ENCODE results near the gene ADIPOR2. TPM values are rescaled to one million over a fixed set of nuclear protein-coding genes. Genes with fewer than 3 reads are reported as not detected.

Gene ADIPOR2
- polyA plus RNA-seq, 1 experiment, result 17.5 TPM

DNA sequence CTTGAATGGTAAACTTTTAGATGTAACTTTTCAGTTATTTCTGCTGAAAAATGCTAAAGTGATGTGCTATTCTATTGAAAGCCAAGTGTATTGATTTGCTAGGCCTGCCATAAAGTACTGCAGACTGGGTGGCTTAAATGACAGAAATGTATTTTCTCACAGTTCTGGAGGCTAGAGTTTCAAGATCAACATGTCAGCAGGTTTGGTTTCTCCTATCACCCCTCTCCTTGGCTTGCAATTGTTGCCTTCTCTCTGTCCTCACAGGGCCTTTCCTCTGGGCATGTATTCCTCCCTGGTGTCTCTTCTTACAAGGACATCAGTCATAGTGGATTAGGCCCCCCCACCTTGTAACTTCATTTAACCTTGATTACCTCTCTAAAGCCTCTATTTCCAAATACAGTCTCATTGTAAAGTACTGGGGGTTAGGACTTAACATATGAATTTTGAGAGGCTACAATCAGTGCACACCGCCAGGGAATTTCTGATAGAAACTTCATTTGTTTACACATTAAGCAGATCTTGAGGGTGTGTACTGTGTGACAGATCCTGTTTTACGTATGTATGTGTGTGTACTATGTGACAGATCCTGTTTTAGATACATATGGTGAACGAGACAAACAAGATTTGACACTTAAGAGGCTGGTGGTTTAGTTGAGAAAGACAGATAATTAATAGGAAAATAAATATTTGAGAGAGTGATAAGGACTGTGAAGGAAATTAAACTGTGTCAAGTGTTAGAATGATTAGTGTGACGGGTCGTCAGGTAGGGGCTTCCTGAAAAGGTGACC is 49.5 kb downstream of the ADIPOR2 start:
- H3K27me3 ChIP-seq (ENCODE audit: control insufficient read depth, insufficient read depth, low read length), result no peaks in the 10 kb centered on the region
- no peak overlapping the region for H3K4me3 ChIP-seq (ENCODE audit: low read depth, low read length)
- no peak for DNase-seq (ENCODE audit: low read depth)
- no peaks in the 10 kb centered on the region for H3K36me3 ChIP-seq (ENCODE audit: control insufficient read depth, insufficient read depth, low read length)
- ChIA-PET CTCF (interaction anchor here (0.8 kb wide), 1 partner anchor 25 kb away, joined by 6 read pairs; no protein-coding TSS in a partner anchor), POLR2A (no interaction called here)
- TF ChIP-seq, protein P1, sequence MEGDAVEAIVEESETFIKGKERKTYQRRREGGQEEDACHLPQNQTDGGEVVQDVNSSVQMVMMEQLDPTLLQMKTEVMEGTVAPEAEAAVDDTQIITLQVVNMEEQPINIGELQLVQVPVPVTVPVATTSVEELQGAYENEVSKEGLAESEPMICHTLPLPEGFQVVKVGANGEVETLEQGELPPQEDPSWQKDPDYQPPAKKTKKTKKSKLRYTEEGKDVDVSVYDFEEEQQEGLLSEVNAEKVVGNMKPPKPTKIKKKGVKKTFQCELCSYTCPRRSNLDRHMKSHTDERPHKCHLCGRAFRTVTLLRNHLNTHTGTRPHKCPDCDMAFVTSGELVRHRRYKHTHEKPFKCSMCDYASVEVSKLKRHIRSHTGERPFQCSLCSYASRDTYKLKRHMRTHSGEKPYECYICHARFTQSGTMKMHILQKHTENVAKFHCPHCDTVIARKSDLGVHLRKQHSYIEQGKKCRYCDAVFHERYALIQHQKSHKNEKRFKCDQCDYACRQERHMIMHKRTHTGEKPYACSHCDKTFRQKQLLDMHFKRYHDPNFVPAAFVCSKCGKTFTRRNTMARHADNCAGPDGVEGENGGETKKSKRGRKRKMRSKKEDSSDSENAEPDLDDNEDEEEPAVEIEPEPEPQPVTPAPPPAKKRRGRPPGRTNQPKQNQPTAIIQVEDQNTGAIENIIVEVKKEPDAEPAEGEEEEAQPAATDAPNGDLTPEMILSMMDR (IDR thresholded peaks at IDR 0.05; ENCODE audit: insufficient read depth, low read depth, low read length), result no peak

DNA sequence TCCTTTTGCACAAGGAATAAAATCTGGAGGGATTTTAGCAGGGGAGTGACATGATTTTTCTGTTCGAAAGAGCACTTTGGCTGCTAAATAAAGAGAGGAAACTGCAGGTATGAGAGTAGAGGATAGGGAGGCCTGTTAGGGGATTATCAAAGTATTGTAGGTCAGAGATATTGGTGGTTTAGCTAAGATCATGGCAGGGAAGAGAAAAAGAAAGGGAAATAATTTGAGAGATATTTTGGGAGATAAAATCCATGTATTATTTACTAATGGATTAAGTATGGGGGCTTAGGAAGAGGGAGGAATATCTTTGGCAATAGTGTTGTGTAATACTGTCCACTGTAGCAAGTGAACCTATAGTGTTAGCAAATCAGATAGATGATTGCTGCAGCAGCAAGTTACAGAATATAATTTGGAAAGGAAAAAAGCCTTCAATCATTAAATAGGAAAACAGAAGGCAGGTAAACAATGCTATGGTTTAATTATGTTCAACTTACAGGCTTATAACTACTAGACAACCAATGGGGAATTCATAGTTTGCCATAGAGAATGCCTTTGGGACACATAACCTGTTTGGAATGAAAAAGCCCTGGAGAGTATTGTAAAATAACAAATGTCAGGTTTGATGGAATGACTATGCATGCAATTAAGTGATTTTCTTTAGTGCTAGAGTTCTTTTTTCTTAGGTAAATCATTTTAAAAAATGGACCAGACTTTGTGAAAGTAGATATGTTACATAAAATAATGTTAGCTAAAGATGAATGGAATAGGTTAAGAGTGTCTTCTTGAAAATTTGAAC is 50.5 kb downstream of the ADIPOR2 start:
- ChIA-PET POLR2A (no interaction called here), CTCF (interaction anchor here (0.8 kb wide), 1 partner anchor 24 kb away, joined by 6 read pairs; no protein-coding TSS in a partner anchor)
- Histone ChIP-seq H3K36me3 (ENCODE audit: control insufficient read depth, insufficient read depth, low read length) (no peaks in the 10 kb centered on the region), H3K27me3 (ENCODE audit: control insufficient read depth, insufficient read depth, low read length) (no peaks in the 10 kb centered on the region), H3K4me3 (ENCODE audit: low read depth, low read length) (no peak overlapping the region)
- TF ChIP-seq, protein P1 (IDR thresholded peaks at IDR 0.05; ENCODE audit: insufficient read depth, low read depth, low read length), result no peak
- DNase-seq (ENCODE audit: low read depth), result no peak

DNA sequence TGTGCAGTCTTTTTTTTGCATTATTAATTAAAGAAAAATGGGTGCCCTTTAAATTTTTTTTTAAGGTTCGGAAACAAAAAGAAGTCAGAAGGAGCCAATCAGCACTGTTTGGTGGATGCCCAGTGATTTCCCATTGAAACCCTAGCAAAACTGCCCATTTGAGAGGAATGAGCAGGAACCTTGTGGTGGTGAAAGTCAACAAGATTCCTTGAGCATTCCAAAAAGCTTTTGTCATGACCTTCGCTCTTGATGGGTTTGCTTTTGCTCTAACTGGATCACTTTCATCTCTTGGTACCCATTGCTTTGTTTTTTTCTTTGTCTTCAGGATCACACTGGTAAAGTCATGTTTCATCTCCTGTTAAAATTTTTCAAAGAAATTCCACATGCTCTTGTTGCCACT is 54.1 kb downstream of the ADIPOR2 start:
- POLR2A ChIA-PET, result no interaction called here
- Histone ChIP-seq H3K27me3 (ENCODE audit: control insufficient read depth, insufficient read depth, low read length) (no peaks in the 10 kb centered on the region), H3K36me3 (ENCODE audit: control insufficient read depth, insufficient read depth, low read length) (no peaks in the 10 kb centered on the region), H3K4me3 (ENCODE audit: low read depth, low read length) (no peak overlapping the region)
- CTCF ChIA-PET, result no interaction called here
- TF ChIP-seq, protein P1 (IDR thresholded peaks at IDR 0.05; ENCODE audit: insufficient read depth, low read depth, low read length), result no peak
- no peak for DNase-seq (ENCODE audit: low read depth)

DNA sequence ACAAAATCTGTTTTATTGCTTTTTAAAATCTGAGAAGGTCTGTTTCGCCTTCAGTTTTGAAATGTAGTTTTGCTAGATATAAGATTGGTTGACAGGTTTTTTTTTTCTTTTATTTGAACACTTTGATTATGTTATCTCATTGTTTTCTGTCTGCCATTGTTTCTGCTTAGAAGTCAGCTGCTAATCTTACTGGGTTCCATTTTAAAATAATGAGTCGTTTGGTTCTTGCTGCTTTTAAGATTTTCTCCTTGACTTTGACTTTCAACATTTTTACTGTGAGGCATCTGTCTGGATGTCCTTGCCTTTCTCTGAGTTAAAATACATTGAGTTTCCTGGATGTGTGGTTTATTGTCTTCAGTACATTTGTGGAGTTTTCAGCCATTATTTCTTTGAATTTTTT is 56.7 kb downstream of the ADIPOR2 start:
- POLR2A ChIA-PET, result no interaction called here
- no peak for DNase-seq (ENCODE audit: low read depth)
- Histone ChIP-seq H3K4me3 (ENCODE audit: low read depth, low read length) (no peak overlapping the region), H3K27me3 (ENCODE audit: control insufficient read depth, insufficient read depth, low read length) (no peaks in the 10 kb centered on the region), H3K36me3 (ENCODE audit: control insufficient read depth, insufficient read depth, low read length) (no peaks in the 10 kb centered on the region)
- CTCF ChIA-PET, result interaction anchor here (0.6 to 2.0 kb wide), 2 partner anchors 8 to 116 kb away, joined by 3 to 5 read pairs; no protein-coding TSS in a partner anchor
- TF ChIP-seq, protein P1 (IDR thresholded peaks at IDR 0.05; ENCODE audit: insufficient read depth, low read depth, low read length), result no peak

DNA sequence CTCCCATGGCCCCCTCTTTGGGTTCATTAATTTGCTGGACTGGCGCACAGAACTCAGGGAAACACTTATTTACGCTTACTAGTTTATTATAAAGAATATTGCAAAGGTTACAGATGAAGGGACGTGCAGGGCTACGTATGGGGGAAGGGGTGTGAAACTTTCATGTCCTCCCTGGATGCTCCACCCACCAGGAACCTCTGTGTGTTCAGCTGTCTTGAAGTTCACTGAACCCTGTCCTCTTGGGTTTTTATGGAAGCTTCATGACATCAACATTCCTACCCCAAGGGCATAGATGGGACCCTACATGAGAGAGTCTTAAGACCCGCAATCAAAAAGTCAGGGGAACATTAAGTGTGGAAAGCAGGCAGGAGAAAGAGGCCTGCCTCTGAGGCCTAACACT is 58.1 kb downstream of the ADIPOR2 start:
- DNase-seq (ENCODE audit: low read depth), result no peak
- H3K27me3 ChIP-seq (ENCODE audit: control insufficient read depth, insufficient read depth, low read length), result no peaks in the 10 kb centered on the region
- CTCF ChIA-PET, result no interaction called here
- POLR2A ChIA-PET, result no interaction called here
- TF ChIP-seq, protein P1 (IDR thresholded peaks at IDR 0.05; ENCODE audit: insufficient read depth, low read depth, low read length), result no peak
- no peaks in the 10 kb centered on the region for H3K36me3 ChIP-seq (ENCODE audit: control insufficient read depth, insufficient read depth, low read length)
- H3K4me3 ChIP-seq (ENCODE audit: low read depth, low read length), result no peak overlapping the region
